ENCODE data around the gene ZSCAN16. TPM values are rescaled to one million over a fixed set of nuclear protein-coding genes. Genes with fewer than 3 reads are reported as not detected.

Gene ZSCAN16
- total RNA-seq, 2 experiments from 2014 or later = 7.6 to 8.6 TPM

DNA sequence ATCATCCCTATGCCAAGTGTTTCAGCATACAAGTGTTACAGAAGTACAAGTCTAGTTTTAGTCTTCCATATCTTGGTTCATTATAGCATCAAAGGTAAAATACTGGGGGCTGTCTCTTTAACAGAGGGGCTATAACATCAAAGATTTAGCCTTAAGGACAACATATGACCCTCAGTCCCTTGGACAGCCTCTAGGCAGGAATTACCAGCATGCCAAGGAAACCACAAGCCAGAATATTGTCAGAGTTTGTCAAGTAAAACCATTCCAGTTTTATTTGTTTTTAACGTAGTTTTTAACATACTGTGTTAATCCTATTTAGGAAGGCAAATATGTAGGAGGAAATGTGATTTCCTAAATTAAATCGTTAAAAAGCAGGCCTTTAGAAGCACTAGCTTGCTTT, 35.8 kb downstream of the ZSCAN16 start:
- H3K4me3 ChIP-seq (ENCODE audit: low read depth, low read length, poor library complexity, severe bottlenecking) = no peak overlapping the region
- no peak for DNase-seq (ENCODE audit: low spot score)
- intact Hi-C loops (cut with micrococcal nuclease; ENCODE audit: unreplicated experiment) = no loop called here
- no TSS peak for BruUV-seq (replicated peaks)
- no peaks in the 10 kb centered on the region for H3K9me3 ChIP-seq (ENCODE audit: low read length)
- no peaks in the 10 kb centered on the region for H3K4me1 ChIP-seq (ENCODE audit: insufficient read depth, low read length, poor library complexity, severe bottlenecking)
- H4K20me1 ChIP-seq (ENCODE audit: insufficient read depth, low read length) = no peaks in the 10 kb centered on the region
- no peaks in the 10 kb centered on the region for H3K79me2 ChIP-seq (ENCODE audit: insufficient read depth, low read depth, low read length)
- no peak overlapping the region for H3K4me2 ChIP-seq (ENCODE audit: low read length)
- TF ChIP-seq CTCF (conservative IDR thresholded peaks at IDR 0.05; ENCODE audit: low read length) (no peak), EZH2phosphoT487 (IDR thresholded peaks at IDR 0.05; ENCODE audit: borderline replicate concordance, low read depth, low read length) (no peak)
- ChIA-PET POLR2A (no interaction called here), CTCF (ENCODE audit: unreplicated experiment) (no interaction called here)
- no peak overlapping the region for H3K27ac ChIP-seq (ENCODE audit: low read depth, low read length, poor library complexity, severe bottlenecking)
- H2AFZ ChIP-seq (ENCODE audit: low read length) = no peak overlapping the region
- peaks cover 37% of the 10 kb centered on the region for H3K36me3 ChIP-seq (ENCODE audit: insufficient read depth, low read length)
- no peaks in the 10 kb centered on the region for H3K9me2 ChIP-seq (ENCODE audit: insufficient read depth, low read length)

DNA sequence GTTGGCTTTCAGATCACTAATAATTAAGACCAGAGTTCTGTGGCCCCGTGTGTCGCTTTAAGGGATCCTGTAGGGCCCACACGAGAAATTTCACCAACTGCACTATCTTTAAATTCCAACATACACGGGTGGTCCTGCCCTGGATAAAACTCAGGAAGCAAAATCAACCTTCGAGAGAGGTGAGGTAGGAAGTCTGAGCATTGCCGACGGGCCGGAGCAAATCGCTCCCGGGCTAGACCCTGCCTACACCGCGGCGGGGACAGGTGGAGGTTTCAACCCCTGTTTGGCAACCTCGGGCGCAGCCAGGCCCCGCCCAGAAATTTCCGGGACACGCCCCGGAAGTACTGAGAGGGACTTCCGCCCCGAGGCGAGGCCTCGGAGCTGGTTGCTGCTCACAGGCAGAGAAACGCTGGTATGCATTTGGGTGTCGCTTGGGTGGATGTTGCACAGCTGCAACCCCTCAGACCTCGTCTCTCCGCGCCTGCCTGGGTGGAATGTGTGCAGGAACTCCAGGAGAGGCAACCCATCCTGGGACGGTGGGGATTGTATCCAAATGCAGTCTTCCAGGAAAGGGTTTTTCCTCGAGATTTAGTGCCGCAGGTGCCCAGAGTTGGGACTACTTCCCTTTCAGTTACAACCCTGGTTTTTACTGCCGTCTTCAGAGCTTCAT, 37.1 kb downstream of the ZSCAN16 start:
- H3K4me3 ChIP-seq (ENCODE audit: low read depth, low read length, poor library complexity, severe bottlenecking) = no peak overlapping the region
- H3K9me3 ChIP-seq (ENCODE audit: low read length) = no peaks in the 10 kb centered on the region
- peak; percentile 13 for DNase-seq (ENCODE audit: low spot score)
- no peaks in the 10 kb centered on the region for H3K9me2 ChIP-seq (ENCODE audit: insufficient read depth, low read length)
- H4K20me1 ChIP-seq (ENCODE audit: insufficient read depth, low read length) = no peaks in the 10 kb centered on the region
- POLR2A ChIA-PET = interaction anchor here (1.4 kb wide), 1 partner anchor 18 kb away, joined by 4 read pairs; no protein-coding TSS in a partner anchor
- no peak overlapping the region for H3K27ac ChIP-seq (ENCODE audit: low read depth, low read length, poor library complexity, severe bottlenecking)
- CTCF ChIA-PET (ENCODE audit: unreplicated experiment) = no interaction called here
- TF ChIP-seq CTCF (conservative IDR thresholded peaks at IDR 0.05; ENCODE audit: low read length) (no peak), EZH2phosphoT487 (IDR thresholded peaks at IDR 0.05; ENCODE audit: borderline replicate concordance, low read depth, low read length) (no peak)
- no peak overlapping the region for H2AFZ ChIP-seq (ENCODE audit: low read length)
- H3K79me2 ChIP-seq (ENCODE audit: insufficient read depth, low read depth, low read length) = no peaks in the 10 kb centered on the region
- H3K4me1 ChIP-seq (ENCODE audit: insufficient read depth, low read length, poor library complexity, severe bottlenecking) = no peaks in the 10 kb centered on the region
- H3K4me2 ChIP-seq (ENCODE audit: low read length) = no peak overlapping the region; the same call in 1 of the 2 replicates
- intact Hi-C loops (cut with micrococcal nuclease; ENCODE audit: unreplicated experiment) = no loop called here
- BruUV-seq (replicated peaks) = no TSS peak
- H3K36me3 ChIP-seq (ENCODE audit: insufficient read depth, low read length) = peaks cover 24% of the 10 kb centered on the region

GRCh38 chr6:28165563-28165962, 41.2 kb downstream of the ZSCAN16 start:
- no TSS peak for BruUV-seq (replicated peaks)
- intact Hi-C loops (cut with micrococcal nuclease; ENCODE audit: unreplicated experiment) = no loop called here
- Histone ChIP-seq H3K9me2 (ENCODE audit: insufficient read depth, low read length) (no peaks in the 10 kb centered on the region), H3K79me2 (ENCODE audit: insufficient read depth, low read depth, low read length) (no peaks in the 10 kb centered on the region), H4K20me1 (ENCODE audit: insufficient read depth, low read length) (no peaks in the 10 kb centered on the region), H3K9me3 (ENCODE audit: low read length) (no peaks in the 10 kb centered on the region), H3K4me3 (ENCODE audit: low read depth, low read length, poor library complexity, severe bottlenecking) (no peak overlapping the region), H3K27ac (ENCODE audit: low read depth, low read length, poor library complexity, severe bottlenecking) (no peak overlapping the region), H3K4me2 (ENCODE audit: low read length) (no peak overlapping the region), H2AFZ (ENCODE audit: low read length) (no peak overlapping the region), H3K36me3 (ENCODE audit: insufficient read depth, low read length) (no peaks in the 10 kb centered on the region), H3K4me1 (ENCODE audit: insufficient read depth, low read length, poor library complexity, severe bottlenecking) (no peaks in the 10 kb centered on the region)
- TF ChIP-seq CTCF (conservative IDR thresholded peaks at IDR 0.05; ENCODE audit: low read length) (no peak), EZH2phosphoT487 (IDR thresholded peaks at IDR 0.05; ENCODE audit: borderline replicate concordance, low read depth, low read length) (no peak)
- no peak for DNase-seq (ENCODE audit: low spot score)
- ChIA-PET CTCF (ENCODE audit: unreplicated experiment) (no interaction called here), POLR2A (no interaction called here)

All from OCI-LY7 (cell line).